ENCODE data around the gene CLK4.

- TF ChIP-seq, protein P1, sequence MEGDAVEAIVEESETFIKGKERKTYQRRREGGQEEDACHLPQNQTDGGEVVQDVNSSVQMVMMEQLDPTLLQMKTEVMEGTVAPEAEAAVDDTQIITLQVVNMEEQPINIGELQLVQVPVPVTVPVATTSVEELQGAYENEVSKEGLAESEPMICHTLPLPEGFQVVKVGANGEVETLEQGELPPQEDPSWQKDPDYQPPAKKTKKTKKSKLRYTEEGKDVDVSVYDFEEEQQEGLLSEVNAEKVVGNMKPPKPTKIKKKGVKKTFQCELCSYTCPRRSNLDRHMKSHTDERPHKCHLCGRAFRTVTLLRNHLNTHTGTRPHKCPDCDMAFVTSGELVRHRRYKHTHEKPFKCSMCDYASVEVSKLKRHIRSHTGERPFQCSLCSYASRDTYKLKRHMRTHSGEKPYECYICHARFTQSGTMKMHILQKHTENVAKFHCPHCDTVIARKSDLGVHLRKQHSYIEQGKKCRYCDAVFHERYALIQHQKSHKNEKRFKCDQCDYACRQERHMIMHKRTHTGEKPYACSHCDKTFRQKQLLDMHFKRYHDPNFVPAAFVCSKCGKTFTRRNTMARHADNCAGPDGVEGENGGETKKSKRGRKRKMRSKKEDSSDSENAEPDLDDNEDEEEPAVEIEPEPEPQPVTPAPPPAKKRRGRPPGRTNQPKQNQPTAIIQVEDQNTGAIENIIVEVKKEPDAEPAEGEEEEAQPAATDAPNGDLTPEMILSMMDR (IDR thresholded peaks at IDR 0.05), result no peak
- TF ChIP-seq POLR2A (IDR thresholded peaks at IDR 0.05), result no peak
- TF ChIP-seq EP300 (IDR thresholded peaks at IDR 0.05), result no peak
Observed at GRCh38 chr5:178625679-178626483, 969 bp downstream of the CLK4 start.

Data from gastroesophageal sphincter (tissue), 3 donors.